Right atrium auricular region (tissue), 2 donors: ENCODE data around the gene CDC45. TPM values are rescaled to one million over a fixed set of nuclear protein-coding genes. Genes with fewer than 3 reads are reported as not detected.

Source experiments
- DNase-seq: peaks from one replicate; pipeline ENCODE4 v3.0.0-alpha.2; 2019; ENCODE audit warnings: low spot score
- H3K27ac ChIP-seq, 2 donors: fragments of 200-600 bp; sonication (generic); 1 replicate in 1 of 2; 2 replicates in 1 of 2; pipeline ENCODE4 v1.5.1; 2016 to 2019
- H3K27me3 ChIP-seq, 2 donors: fragments of 200-600 bp; sonication (generic); one replicate each; pipeline versions ENCODE4 v1.5.1 to v1.6.0; 2017 to 2019
- H3K36me3 ChIP-seq: fragments of 200-600 bp; sonication (generic); one replicate; pipeline ENCODE4 v1.5.1; 2016
- H3K4me1 ChIP-seq, 2 donors: fragments of 200-600 bp; sonication (generic); one replicate each; pipeline versions ENCODE4 v1.5.1 to v1.6.0; 2017 to 2019
- H3K4me3 ChIP-seq, 2 donors: fragments of 200-600 bp; sonication (generic); 1 replicate in 1 of 2; 2 replicates in 1 of 2; pipeline ENCODE4 v1.5.1; 2017 to 2019; ENCODE audit warnings: mild to moderate bottlenecking in 1 of 2, moderate library complexity in 1 of 2
- H3K9me3 ChIP-seq, 2 donors: fragments of 200-600 bp; sonication (generic); one replicate each; pipeline ENCODE4 v1.5.1; 2019
- CTCF ChIP-seq, 2 donors: fragments of 200-600 bp; sonication (generic); IDR thresholded peaks; one replicate each; pipeline ENCODE4 v1.5.1; 2019; ENCODE audit warnings: antibody characterized with exemption in 2 of 2
- total RNA-seq, 2 donors: library from RNA; depleted of rRNA; stranded (reverse); fragments of >200 nt; gene quantifications; one replicate each; pipeline ENCODE4 v1.1.0, GENCODE V29; 2016

Gene CDC45
- total RNA-seq, 2 donors from 2014 or later: 3.3 TPM; not detected in 1

GRCh38 chr22:19451570-19451969 is 28.1 kb upstream of the CDC45 start:
- no peaks in the 10 kb centered on the region for H3K9me3 ChIP-seq
- no peak for DNase-seq
- no peaks in the 10 kb centered on the region for H3K27me3 ChIP-seq
- TF ChIP-seq CTCF (IDR thresholded peaks at IDR 0.05): no peak
- H3K4me1 ChIP-seq: peaks cover 0 to 16% of the 10 kb centered on the region in 2 donors
- H3K36me3 ChIP-seq: peaks cover 45% of the 10 kb centered on the region
- no peak overlapping the region for H3K4me3 ChIP-seq
- no peak overlapping the region for H3K27ac ChIP-seq

- no peak for TF ChIP-seq CTCF (IDR thresholded peaks at IDR 0.05)
- DNase-seq: no peak
- Histone ChIP-seq H3K36me3 (peaks cover 63% of the 10 kb centered on the region), H3K4me3 (no peak overlapping the region), H3K27me3 (no peaks in the 10 kb centered on the region), H3K9me3 (no peaks in the 10 kb centered on the region), H3K4me1 (peaks cover 0 to 3% of the 10 kb centered on the region in 2 donors), H3K27ac (no peak overlapping the region)
Measured at GRCh38 chr22:19453718-19454117, 26.0 kb upstream of the CDC45 start.

- TF ChIP-seq CTCF (IDR thresholded peaks at IDR 0.05): no peak
- H3K36me3 ChIP-seq: peaks cover 63% of the 10 kb centered on the region
- H3K4me3 ChIP-seq: no peak overlapping the region
- H3K27ac ChIP-seq: no peak overlapping the region
- DNase-seq: no peak
- no peaks in the 10 kb centered on the region for H3K9me3 ChIP-seq
- no peaks in the 10 kb centered on the region for H3K4me1 ChIP-seq
- no peaks in the 10 kb centered on the region for H3K27me3 ChIP-seq
Measured at GRCh38 chr22:19454156-19454555, 25.6 kb upstream of the CDC45 start.

GRCh38 chr22:19455033-19455432 is 24.7 kb upstream of the CDC45 start:
- no peaks in the 10 kb centered on the region for H3K9me3 ChIP-seq
- no peaks in the 10 kb centered on the region for H3K4me1 ChIP-seq
- H3K27ac ChIP-seq: no peak overlapping the region
- H3K36me3 ChIP-seq: peaks cover 63% of the 10 kb centered on the region
- no peak for DNase-seq
- no peak overlapping the region for H3K4me3 ChIP-seq
- TF ChIP-seq CTCF (IDR thresholded peaks at IDR 0.05): no peak
- no peaks in the 10 kb centered on the region for H3K27me3 ChIP-seq

GRCh38 chr22:19455585-19456370 is 23.9 kb upstream of the CDC45 start:
- Histone ChIP-seq H3K36me3 (peaks cover 63% of the 10 kb centered on the region), H3K4me3 (no peak overlapping the region), H3K27me3 (no peaks in the 10 kb centered on the region), H3K4me1 (no peaks in the 10 kb centered on the region), H3K9me3 (no peaks in the 10 kb centered on the region), H3K27ac (no peak overlapping the region)
- TF ChIP-seq CTCF (IDR thresholded peaks at IDR 0.05): no peak
- no peak for DNase-seq

GRCh38 chr22:19456541-19456940 is 23.2 kb upstream of the CDC45 start:
- no peak for DNase-seq
- Histone ChIP-seq H3K36me3 (peaks cover 63% of the 10 kb centered on the region), H3K4me3 (no peak overlapping the region), H3K27ac (no peak overlapping the region), H3K27me3 (no peaks in the 10 kb centered on the region), H3K9me3 (no peaks in the 10 kb centered on the region), H3K4me1 (no peaks in the 10 kb centered on the region)
- TF ChIP-seq CTCF (IDR thresholded peaks at IDR 0.05): no peak
